Smooth muscle cell of the coronary artery (primary cell): ENCODE results near the gene DEFB114. TPM values are rescaled to one million over a fixed set of nuclear protein-coding genes. Genes with fewer than 3 reads are reported as not detected.

ENCODE experiments used
- total RNA-seq: library from RNA; depleted of rRNA; stranded (reverse); fragments of >200 nt; gene quantifications from 2 replicates; pipeline ENCODE4 v1.2.3, GENCODE V29; 2014; ENCODE audit warnings: low replicate concordance

The DEFB114 gene
- not detected in 2 replicates for total RNA-seq

GRCh38 chr6:49964064-49964463 lies at the start of gene DEFB114:
Gene DEFB114 (minus strand): TSS chr6:49964164. CDS start chr6:49964105, 59 bp downstream.

GRCh38 chr6:49969605-49970004 lies 5.6 kb upstream of the DEFB114 start, which contains the start of gene DEFB113:
Gene DEFB113 (minus strand): TSS chr6:49969625. CDS start chr6:49969625, 0 bp downstream.

Other genes with a start within 250 kb of the DEFB114 start
- not detected in 2 replicates for gene CRISP3, start 219.8 kb downstream of the DEFB114 start, total RNA-seq
- not detected in 2 replicates for gene PGK2, start 176.9 kb downstream of the DEFB114 start, total RNA-seq
- not detected in 2 replicates for gene CRISP1, start 97.6 kb downstream of the DEFB114 start, total RNA-seq
- gene DEFB113, start 5.5 kb upstream of the DEFB114 start, total RNA-seq = not detected in 2 replicates
- gene DEFB110, start 57.8 kb upstream of the DEFB114 start, total RNA-seq = not detected in 2 replicates
- gene DEFB112, start 85.8 kb upstream of the DEFB114 start, total RNA-seq = not detected in 2 replicates